Bronchial epithelial cell (primary cell): Measurements from ENCODE around the gene NUP50. TPM values are rescaled to one million over a fixed set of nuclear protein-coding genes. Genes with fewer than 3 reads are reported as not detected.

Experiments used
- DNase-seq: peaks from one replicate; pipeline ENCODE4 v3.0.0-alpha.2; 2010; ENCODE audit warnings: low read depth
- FAIRE-seq: peaks from 2 replicates; lab custom pipeline; 2011; peaks lifted over from hg19 to GRCh38; lab: Jason Lieb, UNC
- H3K27me3 ChIP-seq: 2 replicates; pipeline ENCODE4 v1.5.1; 2011; ENCODE audit warnings: low read length; ENCODE audit not compliant: control insufficient read depth, insufficient read depth
- H3K36me3 ChIP-seq: 2 replicates; pipeline ENCODE4 v1.5.1; 2011; ENCODE audit warnings: low read length; ENCODE audit not compliant: control insufficient read depth, insufficient read depth
- H3K4me3 ChIP-seq: 2 replicates; pipeline ENCODE4 v1.5.1; 2011; ENCODE audit warnings: mild to moderate bottlenecking, low read depth, low read length, control low read depth
- total RNA-seq: library from RNA; depleted of rRNA; stranded (reverse); fragments of >200 nt; gene quantifications from 2 replicates; pipeline ENCODE4 v1.2.1, GENCODE V29; 2014
- TF ChIP-seq, protein P1 (sequence below): IDR thresholded peaks from 2 replicates; pipeline ENCODE4 v1.5.1; 2011; ENCODE audit warnings: mild to moderate bottlenecking, moderate library complexity, low read length, control low read depth, inconsistent platforms; ENCODE audit not compliant: insufficient read depth, severe bottlenecking

NUP50 gene
- total RNA-seq, 1 donor from 2014 or later: 74.2 TPM

DNA sequence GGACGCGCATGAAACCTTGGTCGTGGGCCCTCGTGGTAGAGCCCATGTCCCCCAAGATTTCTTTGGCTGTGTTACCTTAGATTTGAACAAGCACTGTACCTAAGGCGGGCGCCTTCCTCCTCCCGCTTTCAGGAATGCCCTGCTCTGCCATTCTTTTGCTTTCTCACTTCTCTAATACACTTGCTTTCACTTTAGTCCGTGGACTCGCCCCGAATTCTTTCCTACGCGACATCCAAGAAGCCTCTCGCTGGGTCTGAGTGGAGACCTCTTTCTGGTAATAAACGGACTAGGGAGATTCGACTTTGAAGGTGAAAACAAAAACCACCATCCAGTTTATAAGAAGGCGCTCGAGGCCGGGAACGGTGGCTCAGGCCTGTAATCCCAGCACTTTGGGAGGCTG, 1.2 kb upstream of the NUP50 start:
- DNase-seq (no peak), FAIRE-seq (no peak)
- H3K4me3 ChIP-seq: peak overlapping the region; percentile 68
- TF ChIP-seq, protein P1, sequence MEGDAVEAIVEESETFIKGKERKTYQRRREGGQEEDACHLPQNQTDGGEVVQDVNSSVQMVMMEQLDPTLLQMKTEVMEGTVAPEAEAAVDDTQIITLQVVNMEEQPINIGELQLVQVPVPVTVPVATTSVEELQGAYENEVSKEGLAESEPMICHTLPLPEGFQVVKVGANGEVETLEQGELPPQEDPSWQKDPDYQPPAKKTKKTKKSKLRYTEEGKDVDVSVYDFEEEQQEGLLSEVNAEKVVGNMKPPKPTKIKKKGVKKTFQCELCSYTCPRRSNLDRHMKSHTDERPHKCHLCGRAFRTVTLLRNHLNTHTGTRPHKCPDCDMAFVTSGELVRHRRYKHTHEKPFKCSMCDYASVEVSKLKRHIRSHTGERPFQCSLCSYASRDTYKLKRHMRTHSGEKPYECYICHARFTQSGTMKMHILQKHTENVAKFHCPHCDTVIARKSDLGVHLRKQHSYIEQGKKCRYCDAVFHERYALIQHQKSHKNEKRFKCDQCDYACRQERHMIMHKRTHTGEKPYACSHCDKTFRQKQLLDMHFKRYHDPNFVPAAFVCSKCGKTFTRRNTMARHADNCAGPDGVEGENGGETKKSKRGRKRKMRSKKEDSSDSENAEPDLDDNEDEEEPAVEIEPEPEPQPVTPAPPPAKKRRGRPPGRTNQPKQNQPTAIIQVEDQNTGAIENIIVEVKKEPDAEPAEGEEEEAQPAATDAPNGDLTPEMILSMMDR: no peak
- H3K27me3 ChIP-seq: no peaks in the 10 kb centered on the region
- H3K36me3 ChIP-seq: peaks cover 2% of the 10 kb centered on the region

DNA sequence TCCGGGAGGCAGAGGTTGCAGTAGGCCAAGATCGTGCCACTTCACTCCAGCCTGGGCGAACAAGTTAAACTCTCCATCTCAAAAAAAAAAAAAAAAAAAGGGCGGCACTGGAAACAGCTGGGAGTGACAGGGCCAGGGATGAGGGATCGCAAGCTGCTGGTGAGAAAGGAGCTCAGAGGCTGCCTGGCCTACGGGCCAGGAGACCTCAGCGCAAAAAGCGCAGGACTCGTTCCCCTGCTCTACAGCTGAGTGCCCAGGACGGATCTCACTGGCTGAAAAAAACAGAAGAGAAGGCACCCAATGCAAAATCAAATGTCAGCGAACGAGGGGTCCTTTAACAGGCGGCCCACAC, 650 bp upstream of the NUP50 start:
- peak; percentile 34 for DNase-seq
- peaks cover 2% of the 10 kb centered on the region for H3K36me3 ChIP-seq
- TF ChIP-seq, protein P1: no peak
- FAIRE-seq: no peak
- H3K4me3 ChIP-seq: peak overlapping the region; percentile 68
- H3K27me3 ChIP-seq: no peaks in the 10 kb centered on the region

DNA sequence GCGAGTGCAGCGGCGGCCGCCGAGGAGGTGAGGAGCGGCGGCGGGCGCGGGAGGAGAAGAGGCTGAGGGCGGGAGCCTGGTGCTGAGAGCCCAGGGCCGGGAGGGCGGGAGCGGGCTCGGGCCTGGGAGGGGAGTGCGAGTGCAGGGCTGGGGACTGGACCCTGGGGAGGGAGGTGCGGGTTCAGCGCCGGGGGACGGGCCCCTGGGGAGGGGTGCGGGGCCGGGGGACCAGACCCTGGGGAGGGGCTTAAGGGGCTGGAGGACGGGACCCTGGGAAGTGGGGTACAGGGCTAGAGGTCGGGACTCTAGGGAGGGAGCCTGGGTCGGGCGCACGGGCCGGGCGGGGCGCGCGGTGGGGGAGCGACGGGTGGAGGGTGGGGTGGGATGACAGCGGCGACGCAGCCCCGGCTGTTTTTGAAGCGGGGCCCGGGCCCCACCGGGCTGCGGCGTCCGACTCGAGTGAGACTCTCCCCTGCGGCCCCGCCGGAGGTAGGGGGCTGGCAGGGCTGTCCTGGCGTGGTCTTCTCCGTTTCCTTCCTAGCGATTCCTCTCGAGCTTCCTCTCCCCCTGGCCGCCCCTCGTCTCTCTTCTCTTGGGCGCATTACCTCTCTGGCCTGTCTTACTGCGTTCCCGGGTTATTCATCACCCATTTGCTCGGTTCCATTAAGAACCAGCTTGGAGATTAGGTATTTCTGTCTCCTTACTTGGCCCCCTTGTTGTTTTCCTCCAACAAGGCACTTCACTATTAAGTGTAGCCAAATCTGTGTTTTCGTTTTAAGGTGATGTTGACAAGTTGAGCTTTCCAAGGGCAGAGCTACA, 754 bp downstream of the NUP50 start:
- Histone ChIP-seq H3K27me3 (no peaks in the 10 kb centered on the region), H3K36me3 (peaks cover 2% of the 10 kb centered on the region), H3K4me3 (peak overlapping the region; percentile 68)
- no peak for DNase-seq
- no peak for FAIRE-seq
- TF ChIP-seq, protein P1: no peak

DNA sequence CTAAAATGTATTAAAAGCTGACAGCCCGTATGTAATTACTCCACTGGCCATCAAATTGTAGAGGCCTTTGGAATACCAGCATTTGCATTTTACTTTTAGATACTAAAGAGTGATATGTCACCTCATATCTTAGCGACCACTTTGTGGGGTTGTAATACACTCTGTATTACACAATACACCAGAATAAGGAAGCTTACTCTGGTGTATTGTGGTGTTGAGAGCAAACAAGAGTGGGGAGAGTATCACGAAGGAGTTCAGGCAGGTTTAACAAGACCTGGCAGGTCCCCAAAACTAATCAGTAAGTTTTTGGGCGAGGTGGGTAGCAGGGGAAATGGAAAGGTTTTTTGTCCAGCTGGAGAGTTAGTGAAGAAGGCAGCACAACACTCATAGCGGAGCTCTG, 3.2 kb downstream of the NUP50 start:
- peaks cover 8% of the 10 kb centered on the region for H3K36me3 ChIP-seq
- no peak overlapping the region for H3K4me3 ChIP-seq
- no peaks in the 10 kb centered on the region for H3K27me3 ChIP-seq
- TF ChIP-seq, protein P1: no peak
- FAIRE-seq (no peak), DNase-seq (no peak)

DNA sequence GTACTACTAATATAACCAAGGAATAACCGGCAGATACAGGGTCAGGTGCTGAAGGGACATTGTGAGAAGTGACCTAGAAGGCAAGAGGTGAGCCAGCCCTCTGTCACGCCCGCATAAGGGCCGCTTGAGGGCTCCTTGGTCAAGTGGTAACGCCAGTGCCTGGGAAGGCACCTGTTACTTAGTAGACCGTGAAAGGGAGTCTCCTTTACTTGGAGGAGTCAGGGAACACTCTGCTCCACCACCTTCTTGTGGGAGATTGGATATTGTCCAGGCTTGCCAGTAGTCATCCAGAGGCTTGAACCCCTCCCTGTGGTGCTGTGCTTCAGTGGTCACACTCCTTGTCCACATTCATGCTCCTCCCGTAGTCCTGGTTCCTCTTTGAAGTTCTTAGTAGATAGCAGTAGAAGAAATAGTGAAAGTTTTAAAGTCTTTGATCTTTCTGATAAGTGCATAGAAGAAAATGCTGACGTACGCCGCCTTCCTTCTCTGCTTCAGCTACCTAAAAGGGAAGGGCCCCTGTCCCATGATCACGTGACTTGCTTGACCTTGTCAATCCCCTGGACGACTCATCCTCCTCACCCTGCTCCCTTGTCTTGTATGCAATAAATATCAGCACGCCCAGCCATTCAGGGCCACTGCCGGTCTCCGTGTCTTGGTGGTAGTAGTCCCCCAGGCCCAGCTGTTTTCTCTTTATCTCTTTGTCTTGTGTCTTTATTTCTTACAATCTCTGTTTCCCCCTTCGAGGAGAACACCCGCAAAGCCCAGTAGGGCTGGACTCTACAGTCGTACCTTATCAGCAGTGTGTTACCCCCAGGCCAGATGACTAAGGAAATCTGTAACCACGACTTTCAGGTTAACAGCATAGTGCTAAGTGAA, 6.1 kb downstream of the NUP50 start:
- DNase-seq: no peak
- no peak overlapping the region for H3K4me3 ChIP-seq
- H3K36me3 ChIP-seq: peaks cover 14% of the 10 kb centered on the region
- no peaks in the 10 kb centered on the region for H3K27me3 ChIP-seq
- no peak for FAIRE-seq
- TF ChIP-seq, protein P1: no peak
